HG03558 (cell line): ENCODE measurements around the gene IVL.

Source experiments
- ATAC-seq: cut with Tn5 transposase; IDR thresholded peaks from one replicate; pipeline ENCODE4 v1.9.1; 2021; ENCODE audit warnings: moderate number of reproducible peaks; ENCODE audit not compliant: unreplicated experiment; ENCODE audit errors: extremely low read depth

The IVL gene

DNA sequence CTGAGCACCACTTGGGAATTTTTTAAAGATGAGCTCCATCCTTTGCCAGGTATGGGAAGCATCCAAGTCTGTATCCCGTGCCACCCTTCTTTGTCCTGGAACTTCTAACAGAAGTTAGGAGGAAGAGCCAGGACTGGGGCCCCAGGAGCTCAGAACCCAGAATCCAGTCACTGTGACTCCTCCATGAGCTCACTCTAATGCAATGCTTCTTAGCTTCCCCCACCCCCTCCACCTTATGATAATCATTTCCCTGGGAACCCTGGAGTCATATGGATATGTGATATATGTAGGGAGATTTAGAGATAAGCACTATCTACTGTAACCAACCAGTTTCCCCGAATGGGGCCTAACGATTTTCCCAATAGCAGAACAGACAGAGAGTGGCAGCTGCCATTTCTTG is 37.9 kb downstream of the IVL start:
- ATAC-seq: no peak

GRCh38 chr1:152946651-152947256 is 38.4 kb downstream of the IVL start, which contains the start of gene SPRR5:
Gene SPRR5 (plus strand): TSS chr1:152947206. CDS start chr1:152948555, 1,349 bp downstream.
- no peak for ATAC-seq

GRCh38 chr1:152951711-152952110 is 43.4 kb downstream of the IVL start:
- ATAC-seq: no peak

- ATAC-seq: no peak
Measured at GRCh38 chr1:152953761-152954160, 45.4 kb downstream of the IVL start.

GRCh38 chr1:152954436-152954835 is 46.1 kb downstream of the IVL start:
- no peak for ATAC-seq

DNA sequence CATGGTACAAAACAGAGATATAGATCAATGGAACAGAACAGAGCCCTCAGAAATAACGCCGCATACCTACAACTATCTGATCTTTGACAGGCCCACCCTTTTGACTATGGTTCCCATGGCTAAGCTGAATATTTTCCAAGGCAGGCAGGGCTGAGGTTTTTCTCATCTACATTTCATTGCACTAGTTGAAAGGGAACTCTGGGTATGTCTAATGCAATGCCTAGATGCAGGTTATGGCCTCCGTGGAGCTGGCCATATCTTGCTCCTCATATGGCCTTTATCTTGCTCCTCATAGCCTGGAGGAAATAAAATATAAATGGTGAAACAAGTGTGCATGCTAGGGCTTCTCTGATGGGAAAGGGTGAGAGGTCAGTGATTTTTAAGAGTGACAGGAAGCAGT is 49.2 kb downstream of the IVL start:
- ATAC-seq: no peak

DNA sequence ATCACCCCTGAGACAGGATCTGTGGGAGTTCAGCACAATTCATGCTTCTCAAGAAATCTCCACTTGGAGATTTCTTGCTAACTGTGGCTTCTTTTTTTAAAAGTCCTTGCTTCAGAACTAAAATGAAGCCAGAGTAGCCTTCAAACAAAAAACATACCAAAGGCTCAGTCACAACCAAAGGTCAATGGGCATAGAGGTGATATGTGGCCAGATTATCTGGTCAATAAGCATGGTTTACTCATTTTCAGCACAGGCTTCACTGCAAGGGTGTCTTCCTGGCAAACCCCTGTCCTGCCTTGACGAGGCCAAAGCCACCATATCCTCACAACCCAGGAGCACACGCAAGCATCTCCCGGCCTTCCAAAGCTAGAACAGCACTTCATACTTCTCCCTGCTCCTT is 50.9 kb downstream of the IVL start:
- ATAC-seq: no peak

DNA sequence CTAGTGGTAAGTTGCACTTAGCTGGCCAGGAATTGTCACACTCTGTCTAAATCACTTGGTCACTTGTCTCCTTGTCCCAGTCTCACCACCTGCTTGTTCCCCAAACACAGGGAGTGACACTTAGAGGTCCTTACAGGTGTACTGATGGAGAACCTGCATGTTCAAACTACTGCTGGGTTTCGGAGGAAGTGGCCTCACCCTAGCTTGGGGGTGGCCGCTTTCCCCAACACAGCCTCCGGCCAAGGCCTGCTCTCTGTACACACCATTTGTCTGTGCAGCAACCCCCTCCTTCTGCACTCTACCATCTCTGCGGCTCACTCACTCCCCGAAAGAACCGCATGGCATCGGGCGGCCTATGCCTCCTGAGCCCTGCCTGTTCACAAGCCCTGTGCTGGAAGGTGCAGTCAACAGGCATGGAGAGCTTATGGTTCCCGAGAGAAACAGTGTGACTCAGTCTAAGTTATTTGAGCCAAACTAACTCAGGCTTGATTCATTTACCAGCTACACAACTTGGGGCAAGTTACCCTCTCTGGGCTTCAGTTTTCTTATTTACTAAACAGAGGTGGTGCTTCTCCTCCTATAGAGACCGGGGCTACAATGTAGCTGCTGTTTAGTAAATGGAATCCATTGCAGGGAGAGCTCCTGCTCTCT is 51.6 kb downstream of the IVL start:
- ATAC-seq: no peak

- ATAC-seq: no peak
Measured at GRCh38 chr1:152960452-152961044, 52.2 kb downstream of the IVL start.
